Neural progenitor cell (in vitro differentiated cells): ENCODE data around the gene KCNMA1. TPM values are rescaled to one million over a fixed set of nuclear protein-coding genes. Genes with fewer than 3 reads are reported as not detected.

Source experiments
- DNase-seq: peaks from one replicate; pipeline ENCODE4 v3.0.0-alpha.2; 2016; ENCODE audit warnings: low spot score
- H2AFZ ChIP-seq: fragments of 200-600 bp; sonication (generic); replicated peaks from 2 replicates; pipeline ENCODE4 v1.6.1; 2016; ENCODE audit warnings: antibody characterized with exemption
- H3F3A ChIP-seq: fragments of 200-600 bp; sonication (generic); 2 replicates; pipeline ENCODE4 v1.6.1; 2016; ENCODE audit warnings: antibody characterized with exemption, low read depth
- H3K27ac ChIP-seq: fragments of 200-600 bp; sonication (generic); 2 replicates; pipeline ENCODE4 v1.5.1; 2016; ENCODE audit warnings: mild to moderate bottlenecking
- H3K27me3 ChIP-seq: fragments of 200-600 bp; sonication (generic); 2 replicates; pipeline ENCODE4 v1.6.1; 2016; ENCODE audit warnings: mild to moderate bottlenecking, moderate library complexity
- H3K36me3 ChIP-seq: fragments of 200-600 bp; sonication (generic); 2 replicates; pipeline ENCODE4 v1.5.1; 2016
- H3K4me1 ChIP-seq: fragments of 200-600 bp; sonication (generic); 2 replicates; pipeline ENCODE4 v1.6.1; 2016; ENCODE audit warnings: mixed run types
- H3K4me2 ChIP-seq: fragments of 200-600 bp; sonication (generic); 2 replicates; pipeline ENCODE4 v1.6.1; 2016
- H3K4me3 ChIP-seq: fragments of 200-600 bp; sonication (generic); 2 replicates; pipeline ENCODE4 v1.5.1; 2016
- H3K79me2 ChIP-seq: fragments of 200-600 bp; sonication (generic); 2 replicates; pipeline ENCODE4 v1.6.1; 2016; ENCODE audit warnings: low read depth
- H3K9ac ChIP-seq: fragments of 200-600 bp; sonication (generic); 2 replicates; pipeline ENCODE4 v1.6.1; 2016
- H3K9me3 ChIP-seq: fragments of 200-600 bp; sonication (generic); 2 replicates; pipeline ENCODE4 v1.5.1; 2016; ENCODE audit warnings: low read depth
- H4K20me1 ChIP-seq: fragments of 200-600 bp; sonication (generic); 2 replicates; pipeline ENCODE4 v1.6.1; 2016; ENCODE audit warnings: low read depth
- H3K27ac Mint-ChIP-seq: 3 replicates; pipeline ENCODE4 v1.8.0; 2021; ENCODE audit warnings: mixed read lengths
- H3K27me3 Mint-ChIP-seq: 2 replicates; pipeline ENCODE4 v1.8.0; 2022; ENCODE audit warnings: low read depth, mild to moderate bottlenecking, inconsistent platforms, moderate library complexity, mixed read lengths; ENCODE audit not compliant: insufficient read depth
- H3K36me3 Mint-ChIP-seq: 3 replicates; pipeline ENCODE4 v1.8.0; 2021; ENCODE audit warnings: mixed read lengths
- H3K4me1 Mint-ChIP-seq: 3 replicates; pipeline ENCODE4 v1.8.0; 2021; ENCODE audit warnings: mixed read lengths
- H3K4me3 Mint-ChIP-seq: 3 replicates; pipeline ENCODE4 v1.8.0; 2021; ENCODE audit warnings: mild to moderate bottlenecking, moderate library complexity, mixed read lengths
- H3K9me3 Mint-ChIP-seq: 3 replicates; pipeline ENCODE4 v1.8.0; 2020; ENCODE audit warnings: mixed read lengths
- EZH2 ChIP-seq: fragments of 200-600 bp; sonication (generic); IDR thresholded peaks from 2 replicates; pipeline ENCODE4 v1.6.1; 2017; ENCODE audit warnings: antibody characterized with exemption, mild to moderate bottlenecking, moderate library complexity
- EZH2phosphoT487 ChIP-seq: fragments of 200-600 bp; sonication (generic); IDR thresholded peaks from 2 replicates; pipeline ENCODE4 v1.6.1; 2017; ENCODE audit warnings: antibody characterized with exemption
- total RNA-seq: library from RNA; depleted of rRNA; stranded (reverse); fragments of >200 nt; gene quantifications from 2 replicates; pipeline ENCODE4 v1.2.3, GENCODE V29; 2015; ENCODE audit warnings: low replicate concordance
- TF ChIP-seq, protein P1 (sequence below): fragments of 200-600 bp; sonication (generic); IDR thresholded peaks from 2 replicates; pipeline ENCODE4 v1.5.1; 2017; ENCODE audit warnings: antibody characterized with exemption, mild to moderate bottlenecking

KCNMA1 gene
- total RNA-seq, 1 donor from 2014 or later = 2.4 TPM

DNA sequence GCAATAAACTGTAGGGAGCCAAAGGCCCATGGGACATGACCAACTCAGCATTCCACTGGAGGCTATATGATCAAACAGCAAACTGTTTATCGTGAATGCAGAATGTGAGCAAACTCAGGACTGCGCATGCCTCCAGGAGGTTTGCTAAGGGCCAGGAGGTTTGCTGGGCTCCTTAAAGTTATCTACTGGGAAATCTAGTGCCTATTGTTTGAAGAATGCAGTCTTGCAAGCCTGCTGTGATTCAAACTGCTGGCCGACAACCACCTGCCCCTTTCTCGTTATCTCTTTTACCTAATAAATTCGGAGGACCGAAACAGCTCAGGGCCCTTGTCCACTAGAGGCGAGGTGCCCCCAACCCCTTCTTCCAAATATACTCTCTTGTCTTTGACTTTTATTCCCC lies 404.1 kb downstream of the KCNMA1 start:
- no peak overlapping the region for H3K27ac ChIP-seq
- H3K4me3 ChIP-seq = no peak overlapping the region
- peaks cover 4% of the 10 kb centered on the region for H3K27me3 Mint-ChIP-seq

DNA sequence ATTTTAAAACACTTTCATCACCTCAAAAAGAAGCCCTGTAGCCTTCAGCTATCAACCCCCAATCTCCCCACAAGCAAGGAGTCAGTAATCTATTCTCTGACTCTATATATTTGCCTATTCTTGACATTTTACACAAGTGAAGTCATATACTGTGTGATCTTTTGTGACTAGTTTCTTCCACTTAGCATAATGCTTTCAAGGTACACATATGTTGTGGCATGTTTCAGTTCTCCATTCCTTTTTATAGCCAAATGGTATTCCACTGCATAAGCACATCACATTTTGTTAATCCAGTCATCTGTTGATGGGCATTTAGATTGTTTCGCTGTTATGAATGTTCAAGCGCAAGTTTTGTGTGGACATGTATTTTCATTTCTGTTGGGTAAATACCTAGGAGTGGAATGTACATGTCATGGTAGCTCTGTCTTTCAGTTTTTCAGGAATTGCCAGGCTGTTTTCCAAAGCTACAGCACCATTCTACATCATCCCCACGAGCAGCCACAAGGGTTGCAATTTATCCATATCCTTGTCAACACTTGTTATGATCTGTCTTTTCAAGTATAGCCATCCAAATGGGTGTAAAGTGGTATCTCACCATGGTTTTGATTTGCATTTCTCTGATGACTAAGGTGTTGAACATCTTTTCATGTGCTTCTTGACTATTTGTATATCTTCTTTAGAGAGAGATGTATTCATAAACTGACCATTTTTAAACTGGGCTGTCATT lies 405.6 kb downstream of the KCNMA1 start:
- Histone ChIP-seq H2AFZ (no peak overlapping the region), H4K20me1 (no peaks in the 10 kb centered on the region), H3K9me3 (no peaks in the 10 kb centered on the region), H3K36me3 (no peaks in the 10 kb centered on the region), H3K4me1 (no peaks in the 10 kb centered on the region), H3K27ac (no peak overlapping the region), H3F3A (no peaks in the 10 kb centered on the region), H3K9ac (no peak overlapping the region), H3K4me3 (no peak overlapping the region), H3K4me2 (no peak overlapping the region), H3K27me3 (no peaks in the 10 kb centered on the region), H3K79me2 (no peaks in the 10 kb centered on the region)
- no peak for DNase-seq
- H3K27me3 Mint-ChIP-seq = peaks cover 5% of the 10 kb centered on the region
- H3K9me3 Mint-ChIP-seq = no peaks in the 10 kb centered on the region
- no peaks in the 10 kb centered on the region for H3K36me3 Mint-ChIP-seq
- peaks cover 8% of the 10 kb centered on the region for H3K4me1 Mint-ChIP-seq
- no peak overlapping the region for H3K4me3 Mint-ChIP-seq
- TF ChIP-seq, protein P1, sequence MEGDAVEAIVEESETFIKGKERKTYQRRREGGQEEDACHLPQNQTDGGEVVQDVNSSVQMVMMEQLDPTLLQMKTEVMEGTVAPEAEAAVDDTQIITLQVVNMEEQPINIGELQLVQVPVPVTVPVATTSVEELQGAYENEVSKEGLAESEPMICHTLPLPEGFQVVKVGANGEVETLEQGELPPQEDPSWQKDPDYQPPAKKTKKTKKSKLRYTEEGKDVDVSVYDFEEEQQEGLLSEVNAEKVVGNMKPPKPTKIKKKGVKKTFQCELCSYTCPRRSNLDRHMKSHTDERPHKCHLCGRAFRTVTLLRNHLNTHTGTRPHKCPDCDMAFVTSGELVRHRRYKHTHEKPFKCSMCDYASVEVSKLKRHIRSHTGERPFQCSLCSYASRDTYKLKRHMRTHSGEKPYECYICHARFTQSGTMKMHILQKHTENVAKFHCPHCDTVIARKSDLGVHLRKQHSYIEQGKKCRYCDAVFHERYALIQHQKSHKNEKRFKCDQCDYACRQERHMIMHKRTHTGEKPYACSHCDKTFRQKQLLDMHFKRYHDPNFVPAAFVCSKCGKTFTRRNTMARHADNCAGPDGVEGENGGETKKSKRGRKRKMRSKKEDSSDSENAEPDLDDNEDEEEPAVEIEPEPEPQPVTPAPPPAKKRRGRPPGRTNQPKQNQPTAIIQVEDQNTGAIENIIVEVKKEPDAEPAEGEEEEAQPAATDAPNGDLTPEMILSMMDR = no peak
- no peak for TF ChIP-seq EZH2phosphoT487
- no peak for TF ChIP-seq EZH2
- no peak overlapping the region for H3K27ac Mint-ChIP-seq

More for the DNA sequence above, 404.1 kb downstream of the KCNMA1 start:
- Histone ChIP-seq H3F3A (no peaks in the 10 kb centered on the region), H3K27me3 (no peaks in the 10 kb centered on the region), H3K9me3 (no peaks in the 10 kb centered on the region), H3K36me3 (no peaks in the 10 kb centered on the region), H3K4me2 (no peak overlapping the region), H3K9ac (no peak overlapping the region), H4K20me1 (no peaks in the 10 kb centered on the region), H2AFZ (no peak overlapping the region), H3K4me1 (no peaks in the 10 kb centered on the region), H3K79me2 (no peaks in the 10 kb centered on the region)
- Mint-ChIP-seq H3K9me3 (no peaks in the 10 kb centered on the region), H3K36me3 (no peaks in the 10 kb centered on the region), H3K4me3 (no peak overlapping the region), H3K4me1 (peaks cover 8% of the 10 kb centered on the region), H3K27ac (no peak overlapping the region)
- no peak for TF ChIP-seq EZH2
- TF ChIP-seq, protein P1 = no peak
- no peak for TF ChIP-seq EZH2phosphoT487
- no peak for DNase-seq

DNA sequence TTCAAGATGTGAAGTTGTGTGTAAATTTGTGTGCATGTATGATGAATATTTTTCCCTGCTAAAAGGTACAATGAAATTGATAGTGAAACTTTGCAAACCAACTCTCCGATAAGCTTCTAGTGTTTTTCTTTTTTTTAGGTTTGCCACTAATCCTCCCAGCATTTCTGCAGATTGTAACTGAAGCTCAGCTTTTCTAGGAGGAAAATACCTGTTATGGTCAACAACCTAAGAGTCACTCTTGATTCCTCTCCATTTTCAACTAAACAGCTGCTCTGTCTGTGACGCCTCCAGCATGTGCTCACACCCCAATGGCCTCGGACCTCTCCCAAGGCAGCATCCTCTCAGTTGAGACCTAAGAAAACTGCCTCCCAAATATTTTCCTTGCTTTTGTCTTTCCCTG lies 406.2 kb downstream of the KCNMA1 start:
- no peaks in the 10 kb centered on the region for H3K36me3 ChIP-seq
- Mint-ChIP-seq H3K27me3 (peaks cover 5% of the 10 kb centered on the region), H3K4me1 (peaks cover 15% of the 10 kb centered on the region), H3K27ac (peak overlapping the region; percentile 20), H3K36me3 (no peaks in the 10 kb centered on the region), H3K4me3 (no peak overlapping the region), H3K9me3 (no peaks in the 10 kb centered on the region)
- no peak for DNase-seq
- H4K20me1 ChIP-seq = no peaks in the 10 kb centered on the region
- H3F3A ChIP-seq = no peaks in the 10 kb centered on the region
- H3K9me3 ChIP-seq = no peaks in the 10 kb centered on the region
- TF ChIP-seq EZH2phosphoT487 (no peak), EZH2 (no peak)
- TF ChIP-seq, protein P1 = no peak
- H3K27ac ChIP-seq = no peak overlapping the region
- H3K79me2 ChIP-seq = no peaks in the 10 kb centered on the region
- H3K27me3 ChIP-seq = no peaks in the 10 kb centered on the region
- H3K4me1 ChIP-seq = peaks cover 5% of the 10 kb centered on the region
- no peak overlapping the region for H3K9ac ChIP-seq
- no peak overlapping the region for H3K4me3 ChIP-seq
- no peak overlapping the region for H3K4me2 ChIP-seq
- no peak overlapping the region for H2AFZ ChIP-seq
